Eye (tissue), 1 donor: ENCODE results near the gene SKA2.
"Not testable (repeated sequence)": the region's sequence is repeated elsewhere in the genome, so short reads cannot be mapped to it uniquely, and the experiment has no call there.

Experiments
- DNase-seq: peaks from one replicate; pipeline ENCODE4 v3.0.0-alpha.2; 2015

Gene SKA2

GRCh38 chr17:59094861-59095530 is 60.0 kb downstream of the SKA2 start:
- DNase-seq: no peak

GRCh38 chr17:59093702-59094231 is 61.2 kb downstream of the SKA2 start:
- DNase-seq: peak; percentile 54

- DNase-seq: peak; percentile 8
Measured at GRCh38 chr17:59093145-59093701, 61.8 kb downstream of the SKA2 start.

GRCh38 chr17:59090593-59090992 is 64.4 kb downstream of the SKA2 start:
- not testable (repeated sequence) for DNase-seq

- no peak for DNase-seq
Measured at GRCh38 chr17:59084154-59084553, 70.8 kb downstream of the SKA2 start.

- no peak for DNase-seq
Measured at GRCh38 chr17:59074494-59074893, 80.5 kb downstream of the SKA2 start.

GRCh38 chr17:59073972-59074371 is 81.0 kb downstream of the SKA2 start:
- no peak for DNase-seq

- no peak for DNase-seq
Measured at GRCh38 chr17:59069856-59070255, 85.1 kb downstream of the SKA2 start.

- no peak for DNase-seq
Measured at GRCh38 chr17:59067756-59068155, 87.2 kb downstream of the SKA2 start.

- no peak for DNase-seq
Measured at GRCh38 chr17:59067340-59067739, 87.6 kb downstream of the SKA2 start.

GRCh38 chr17:59062509-59062908 is 92.5 kb downstream of the SKA2 start:
- no peak for DNase-seq
